ENCODE measurements around the gene CNGA2. TPM values are rescaled to one million over a fixed set of nuclear protein-coding genes. Genes with fewer than 3 reads are reported as not detected.

CNGA2 gene
- total and polyA plus RNA-seq, 2 experiments from 2014 or later: not detected

- TF ChIP-seq, protein P1, sequence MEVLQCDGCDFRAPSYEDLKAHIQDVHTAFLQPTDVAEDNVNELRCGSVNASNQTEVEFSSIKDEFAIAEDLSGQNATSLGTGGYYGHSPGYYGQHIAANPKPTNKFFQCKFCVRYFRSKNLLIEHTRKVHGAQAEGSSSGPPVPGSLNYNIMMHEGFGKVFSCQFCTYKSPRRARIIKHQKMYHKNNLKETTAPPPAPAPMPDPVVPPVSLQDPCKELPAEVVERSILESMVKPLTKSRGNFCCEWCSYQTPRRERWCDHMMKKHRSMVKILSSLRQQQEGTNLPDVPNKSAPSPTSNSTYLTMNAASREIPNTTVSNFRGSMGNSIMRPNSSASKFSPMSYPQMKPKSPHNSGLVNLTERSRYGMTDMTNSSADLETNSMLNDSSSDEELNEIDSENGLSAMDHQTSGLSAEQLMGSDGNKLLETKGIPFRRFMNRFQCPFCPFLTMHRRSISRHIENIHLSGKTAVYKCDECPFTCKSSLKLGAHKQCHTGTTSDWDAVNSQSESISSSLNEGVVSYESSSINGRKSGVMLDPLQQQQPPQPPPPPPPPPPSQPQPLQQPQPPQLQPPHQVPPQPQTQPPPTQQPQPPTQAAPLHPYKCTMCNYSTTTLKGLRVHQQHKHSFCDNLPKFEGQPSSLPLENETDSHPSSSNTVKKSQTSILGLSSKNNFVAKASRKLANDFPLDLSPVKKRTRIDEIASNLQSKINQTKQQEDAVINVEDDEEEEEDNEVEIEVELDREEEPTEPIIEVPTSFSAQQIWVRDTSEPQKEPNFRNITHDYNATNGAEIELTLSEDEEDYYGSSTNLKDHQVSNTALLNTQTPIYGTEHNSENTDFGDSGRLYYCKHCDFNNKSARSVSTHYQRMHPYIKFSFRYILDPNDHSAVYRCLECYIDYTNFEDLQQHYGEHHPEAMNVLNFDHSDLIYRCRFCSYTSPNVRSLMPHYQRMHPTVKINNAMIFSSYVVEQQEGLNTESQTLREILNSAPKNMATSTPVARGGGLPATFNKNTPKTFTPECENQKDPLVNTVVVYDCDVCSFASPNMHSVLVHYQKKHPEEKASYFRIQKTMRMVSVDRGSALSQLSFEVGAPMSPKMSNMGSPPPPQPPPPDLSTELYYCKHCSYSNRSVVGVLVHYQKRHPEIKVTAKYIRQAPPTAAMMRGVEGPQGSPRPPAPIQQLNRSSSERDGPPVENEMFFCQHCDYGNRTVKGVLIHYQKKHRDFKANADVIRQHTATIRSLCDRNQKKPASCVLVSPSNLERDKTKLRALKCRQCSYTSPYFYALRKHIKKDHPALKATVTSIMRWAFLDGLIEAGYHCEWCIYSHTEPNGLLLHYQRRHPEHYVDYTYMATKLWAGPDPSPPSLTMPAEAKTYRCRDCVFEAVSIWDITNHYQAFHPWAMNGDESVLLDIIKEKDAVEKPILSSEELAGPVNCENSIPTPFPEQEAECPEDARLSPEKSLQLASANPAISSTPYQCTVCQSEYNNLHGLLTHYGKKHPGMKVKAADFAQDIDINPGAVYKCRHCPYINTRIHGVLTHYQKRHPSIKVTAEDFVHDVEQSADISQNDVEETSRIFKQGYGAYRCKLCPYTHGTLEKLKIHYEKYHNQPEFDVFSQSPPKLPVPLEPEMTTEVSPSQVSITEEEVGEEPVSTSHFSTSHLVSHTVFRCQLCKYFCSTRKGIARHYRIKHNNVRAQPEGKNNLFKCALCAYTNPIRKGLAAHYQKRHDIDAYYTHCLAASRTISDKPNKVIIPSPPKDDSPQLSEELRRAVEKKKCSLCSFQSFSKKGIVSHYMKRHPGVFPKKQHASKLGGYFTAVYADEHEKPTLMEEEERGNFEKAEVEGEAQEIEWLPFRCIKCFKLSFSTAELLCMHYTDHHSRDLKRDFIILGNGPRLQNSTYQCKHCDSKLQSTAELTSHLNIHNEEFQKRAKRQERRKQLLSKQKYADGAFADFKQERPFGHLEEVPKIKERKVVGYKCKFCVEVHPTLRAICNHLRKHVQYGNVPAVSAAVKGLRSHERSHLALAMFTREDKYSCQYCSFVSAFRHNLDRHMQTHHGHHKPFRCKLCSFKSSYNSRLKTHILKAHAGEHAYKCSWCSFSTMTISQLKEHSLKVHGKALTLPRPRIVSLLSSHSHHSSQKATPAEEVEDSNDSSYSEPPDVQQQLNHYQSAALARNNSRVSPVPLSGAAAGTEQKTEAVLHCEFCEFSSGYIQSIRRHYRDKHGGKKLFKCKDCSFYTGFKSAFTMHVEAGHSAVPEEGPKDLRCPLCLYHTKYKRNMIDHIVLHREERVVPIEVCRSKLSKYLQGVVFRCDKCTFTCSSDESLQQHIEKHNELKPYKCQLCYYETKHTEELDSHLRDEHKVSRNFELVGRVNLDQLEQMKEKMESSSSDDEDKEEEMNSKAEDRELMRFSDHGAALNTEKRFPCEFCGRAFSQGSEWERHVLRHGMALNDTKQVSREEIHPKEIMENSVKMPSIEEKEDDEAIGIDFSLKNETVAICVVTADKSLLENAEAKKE (CRISPR knock-in tag; IDR thresholded peaks at IDR 0.05): no peak
- TF ChIP-seq CTCF (conservative IDR thresholded peaks at IDR 0.05; ENCODE audit: low read depth in 2 of 2) (no peak), JUNB (IDR thresholded peaks at IDR 0.05; ENCODE audit: unreplicated experiment) (no peak)
Measured at GRCh38 chrX:151723156-151723760, 11.3 kb upstream of the CNGA2 start (continued).

DNA sequence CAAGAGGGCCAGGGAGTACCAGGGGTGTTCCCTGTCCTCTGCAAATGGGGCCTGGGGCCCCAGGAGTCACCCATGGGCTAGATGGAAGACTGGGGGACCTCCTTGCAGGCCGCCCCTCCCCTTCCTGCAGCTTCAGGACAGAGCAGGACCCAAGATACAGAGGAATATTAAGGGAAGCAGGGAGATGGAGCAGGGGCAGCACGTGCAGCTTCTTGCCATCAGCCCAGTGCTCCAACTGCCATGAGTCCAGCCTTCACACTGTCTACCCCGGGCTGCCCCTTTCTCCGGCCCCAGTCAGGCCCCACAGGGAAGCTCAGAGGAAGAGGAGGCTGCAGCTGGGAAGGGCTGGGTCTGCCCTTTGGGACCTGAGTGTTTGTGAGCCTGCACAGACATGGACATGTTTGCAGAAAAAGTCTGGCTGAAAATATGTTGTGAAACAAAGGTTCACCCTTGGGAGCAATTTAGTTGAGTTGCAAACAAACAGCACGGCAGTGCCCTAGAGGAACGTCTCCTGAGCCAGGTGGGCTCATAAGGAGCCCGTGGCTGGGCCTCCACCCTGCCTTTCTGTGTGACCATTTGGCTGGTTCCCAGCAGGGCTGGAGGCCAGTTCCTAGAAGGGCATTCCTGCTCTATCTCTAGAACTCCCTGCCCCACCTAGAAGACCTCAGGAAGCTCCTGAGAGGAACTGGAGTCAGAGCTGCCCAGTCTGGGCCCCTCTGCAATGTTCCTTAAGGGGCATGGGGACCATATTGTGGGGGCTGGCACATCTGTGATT is 9.8 kb upstream of the CNGA2 start:
- Mint-ChIP-seq H3K4me1 (peaks cover 7% of the 10 kb centered on the region; the same call in 2 of the 3 replicates), H3K27me3 (ENCODE audit: insufficient read depth, low read depth, poor library complexity) (peaks cover 2% of the 10 kb centered on the region), H3K9me3 (no peaks in the 10 kb centered on the region; the same call in 2 of the 3 replicates), H3K27ac (no peak overlapping the region), H3K4me3 (no peak overlapping the region), H3K36me3 (ENCODE audit: low read depth) (no peaks in the 10 kb centered on the region)
- Histone ChIP-seq H2AFZ (no peak overlapping the region), H3K4me2 (no peak overlapping the region), H3K27ac (ENCODE audit: low read depth) (no peak overlapping the region), H3K79me2 (replicated peaks; ENCODE audit: insufficient read depth) (no peaks in the 10 kb centered on the region), H3K36me3 (ENCODE audit: insufficient read depth) (no peaks in the 10 kb centered on the region), H3F3A (replicated peaks; ENCODE audit: low read depth) (no peaks in the 10 kb centered on the region), H3K9me2 (ENCODE audit: insufficient read depth) (no peaks in the 10 kb centered on the region), H4K20me1 (replicated peaks; ENCODE audit: insufficient read depth) (no peaks in the 10 kb centered on the region), H3K4me1 (ENCODE audit: insufficient read depth) (no peaks in the 10 kb centered on the region), H3K27me3 (ENCODE audit: insufficient read depth) (no peaks in the 10 kb centered on the region), H3K4me3 (no peak overlapping the region)
- DNase-seq (ENCODE audit: low spot score): no peak
- no peak for ATAC-seq
- TF ChIP-seq CTCF (conservative IDR thresholded peaks at IDR 0.05; ENCODE audit: low read depth in 2 of 2) (no peak), ETS1 (IDR thresholded peaks at IDR 0.05) (no peak), NANOG (IDR thresholded peaks at IDR 0.05; ENCODE audit: borderline replicate concordance) (no peak), ZNF331 (CRISPR knock-in tag; IDR thresholded peaks at IDR 0.05; ENCODE audit: low read depth) (no peak), JUNB (IDR thresholded peaks at IDR 0.05; ENCODE audit: unreplicated experiment) (no peak), ZNF114 (CRISPR knock-in tag; IDR thresholded peaks at IDR 0.05) (no peak)

Measured in GM23338 (cell line).